GM19463 (cell line): ENCODE measurements around the gene LRRC27.

Experiments used
- ATAC-seq: cut with Tn5 transposase; IDR thresholded peaks from one replicate; pipeline ENCODE4 v1.9.1; 2021; ENCODE audit warnings: mild to moderate bottlenecking, moderate library complexity; ENCODE audit not compliant: unreplicated experiment

Gene LRRC27

DNA sequence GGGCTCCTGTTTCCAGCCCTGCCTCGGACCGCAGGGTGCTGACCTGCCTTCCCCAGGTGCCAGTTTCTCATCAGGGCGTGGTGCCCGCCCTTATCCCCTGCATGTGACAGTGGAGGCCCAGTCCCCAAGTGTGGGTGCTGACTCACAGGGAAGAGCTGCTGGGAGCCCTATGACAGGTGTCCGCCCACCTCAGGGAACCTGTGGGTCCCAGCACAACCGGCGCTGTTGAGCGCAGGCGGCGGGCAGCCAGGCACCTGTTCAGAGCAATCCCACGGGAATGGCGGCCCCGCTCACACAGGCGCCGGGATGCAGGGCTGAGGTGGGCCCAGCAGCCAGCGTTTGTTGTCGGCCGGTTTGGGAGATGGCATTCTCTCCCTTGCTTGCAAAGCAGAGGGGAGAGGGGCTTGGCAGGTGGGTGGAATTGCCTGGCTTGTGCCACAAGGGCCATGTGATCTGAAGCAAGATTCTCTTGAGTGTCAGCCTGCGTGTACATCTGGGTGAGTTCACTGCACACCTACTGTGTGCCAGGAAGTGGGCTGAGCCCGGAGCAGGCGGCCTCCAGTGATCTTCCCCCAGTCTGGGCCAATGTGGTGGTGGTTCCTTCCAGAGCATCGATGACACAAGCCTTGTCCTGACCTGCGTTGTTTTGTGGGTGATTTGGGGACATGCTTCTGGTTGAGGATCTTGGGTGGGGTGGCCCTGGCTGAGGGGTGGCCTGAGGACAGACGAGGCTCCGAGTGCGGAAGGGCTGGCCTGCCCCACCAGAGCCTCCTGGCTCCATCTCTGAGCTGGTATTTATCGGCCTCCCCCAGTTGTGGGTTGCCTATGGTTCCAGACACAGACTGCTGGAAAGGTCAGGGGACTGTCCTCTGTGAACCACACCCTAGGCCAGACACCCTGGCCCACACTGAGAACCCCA, 67.4 kb downstream of the LRRC27 start:
- no peak for ATAC-seq

DNA sequence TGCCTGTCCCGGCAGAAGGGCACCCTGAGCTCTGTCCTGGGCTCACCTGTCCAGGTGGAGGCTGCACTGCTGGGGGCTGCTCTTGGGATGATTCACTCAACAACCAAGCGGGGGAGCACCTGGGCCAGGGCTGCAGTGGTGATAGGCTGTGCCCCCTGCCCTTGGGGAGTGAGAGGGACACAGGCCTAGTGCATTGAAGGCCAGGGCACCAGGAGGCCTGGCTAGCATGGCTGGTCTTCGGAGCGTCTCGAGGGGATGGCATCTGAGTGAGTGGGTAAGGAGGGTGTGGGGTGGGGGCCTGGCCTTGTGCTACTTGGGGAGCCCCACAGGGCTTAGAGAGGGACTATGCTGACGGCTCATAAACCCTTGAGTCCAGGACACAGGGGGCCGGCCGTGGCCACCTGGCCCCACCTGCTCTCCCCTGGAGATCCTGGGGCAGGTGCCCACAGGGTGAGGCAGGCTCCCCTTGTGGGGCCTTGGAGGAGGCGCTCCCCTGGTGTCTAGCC, 68.1 kb downstream of the LRRC27 start:
- ATAC-seq: no peak

DNA sequence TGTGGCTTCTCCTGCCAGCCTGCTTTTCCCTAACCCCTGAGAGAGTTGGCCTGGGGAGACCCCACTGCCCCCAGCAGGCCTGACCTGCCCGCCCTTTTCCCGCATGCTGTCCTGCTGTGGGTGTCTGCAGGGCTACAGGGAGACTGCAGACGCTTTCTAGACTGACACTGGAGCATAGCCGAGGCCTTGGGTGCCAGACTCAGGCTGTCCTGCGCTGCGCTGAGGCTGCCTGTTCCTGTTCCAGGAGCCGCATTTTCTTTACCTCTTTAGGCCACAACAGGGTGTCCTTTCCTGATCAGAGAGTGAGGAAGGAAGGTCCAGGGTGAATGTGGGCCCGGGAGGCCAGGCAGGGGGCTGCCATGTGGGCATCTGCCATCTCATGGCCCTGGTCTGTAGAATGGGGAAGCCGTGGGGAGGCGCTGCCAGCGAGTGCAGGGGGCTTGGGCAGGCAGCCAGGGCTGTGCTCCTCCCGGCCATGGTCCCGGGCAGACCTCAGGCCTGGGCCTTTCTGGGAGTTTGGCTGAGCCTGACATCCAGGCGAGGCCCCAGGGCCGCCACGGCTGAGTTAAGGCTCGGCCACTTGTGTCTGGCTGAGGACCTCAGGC, 68.7 kb downstream of the LRRC27 start:
- ATAC-seq: no peak

DNA sequence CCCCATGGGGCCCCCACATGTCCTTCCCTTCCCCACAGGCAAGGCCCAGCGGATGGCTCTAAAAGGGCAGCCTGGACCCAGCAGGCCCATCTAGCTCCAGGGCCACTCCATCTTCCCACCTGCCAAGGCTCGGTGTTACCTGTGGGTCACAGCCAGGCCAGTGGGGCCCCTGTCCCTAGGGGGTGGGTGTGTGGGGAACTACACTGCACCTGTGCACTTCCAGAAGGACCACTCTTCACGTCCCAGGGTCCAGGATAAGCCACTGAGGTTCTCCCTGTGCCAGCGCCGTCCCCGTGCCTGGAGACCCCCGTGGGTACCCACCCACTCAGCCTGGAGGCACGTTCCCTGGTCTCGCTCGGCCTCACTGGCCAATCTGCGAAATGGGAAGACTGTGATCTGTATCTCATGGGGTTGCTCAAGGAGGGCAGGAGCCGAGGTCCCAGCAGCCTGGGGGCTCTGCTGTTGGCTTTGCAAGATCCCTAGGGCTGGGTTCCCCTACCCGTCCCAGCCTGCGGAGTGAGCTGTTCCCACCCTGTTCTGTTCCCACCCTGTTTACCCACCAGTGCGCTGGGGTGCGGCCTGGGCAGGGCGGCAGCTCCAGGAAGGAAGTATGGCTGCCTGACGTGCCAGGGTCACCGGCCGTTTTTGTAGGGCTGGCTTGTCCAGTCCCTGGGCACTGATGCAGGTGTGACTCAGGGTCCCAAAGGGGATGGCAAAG, 69.6 kb downstream of the LRRC27 start:
- ATAC-seq: no peak

DNA sequence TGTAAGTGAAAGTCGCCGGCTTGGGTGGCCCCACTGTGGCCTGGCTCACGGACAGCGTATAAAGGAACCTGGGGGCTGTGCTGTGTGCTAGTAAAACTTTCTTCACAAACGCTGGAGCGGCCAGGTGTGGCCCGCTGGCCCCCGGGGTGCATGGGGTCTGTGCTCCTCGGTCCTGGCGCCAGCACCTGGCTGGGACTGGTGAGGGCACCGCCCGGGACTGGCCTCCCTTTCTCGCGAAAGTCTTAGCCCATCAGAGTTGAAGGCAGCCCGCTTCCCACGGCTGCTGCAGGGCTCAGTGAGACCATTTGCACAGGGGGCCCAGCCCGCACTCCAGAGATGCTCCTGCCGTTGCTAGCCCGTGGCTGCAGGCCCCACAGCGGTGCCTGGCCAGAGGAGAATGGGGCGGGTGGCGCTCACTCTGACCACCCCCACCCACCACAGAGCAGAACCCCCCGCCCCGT, 70.8 kb downstream of the LRRC27 start:
- no peak for ATAC-seq

DNA sequence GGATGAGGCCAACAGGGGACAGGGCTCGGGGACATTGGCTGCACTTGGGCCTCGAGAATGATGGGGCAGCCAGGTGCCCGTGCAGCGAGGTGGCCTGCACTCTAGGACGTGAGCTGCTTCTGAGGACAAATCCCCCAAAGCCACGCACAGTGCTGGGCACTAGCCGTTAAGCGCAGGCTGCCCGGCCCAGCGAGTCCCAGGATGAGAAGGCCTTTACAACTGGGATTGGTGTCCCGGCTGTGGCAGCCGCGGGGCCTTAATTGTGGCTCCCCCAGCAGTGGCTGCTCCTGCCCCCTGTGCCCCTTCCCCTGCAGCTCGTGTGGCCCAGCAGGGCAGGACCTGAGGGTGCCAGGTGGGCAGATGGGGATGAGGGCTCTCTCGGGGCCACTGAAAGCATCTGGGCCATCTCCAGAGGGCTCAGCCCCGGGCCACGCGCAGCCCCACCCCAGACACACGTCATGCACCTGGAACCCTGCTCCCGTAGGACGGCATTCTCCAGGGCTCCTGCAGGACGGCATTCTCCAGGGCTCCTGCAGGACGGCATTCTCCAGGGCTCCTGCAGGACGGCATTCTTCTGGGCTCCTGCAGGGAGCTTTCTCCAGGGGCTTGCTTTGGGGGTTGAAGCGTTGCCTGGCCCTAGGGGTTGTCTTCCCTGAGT, 71.6 kb downstream of the LRRC27 start:
- ATAC-seq: no peak

DNA sequence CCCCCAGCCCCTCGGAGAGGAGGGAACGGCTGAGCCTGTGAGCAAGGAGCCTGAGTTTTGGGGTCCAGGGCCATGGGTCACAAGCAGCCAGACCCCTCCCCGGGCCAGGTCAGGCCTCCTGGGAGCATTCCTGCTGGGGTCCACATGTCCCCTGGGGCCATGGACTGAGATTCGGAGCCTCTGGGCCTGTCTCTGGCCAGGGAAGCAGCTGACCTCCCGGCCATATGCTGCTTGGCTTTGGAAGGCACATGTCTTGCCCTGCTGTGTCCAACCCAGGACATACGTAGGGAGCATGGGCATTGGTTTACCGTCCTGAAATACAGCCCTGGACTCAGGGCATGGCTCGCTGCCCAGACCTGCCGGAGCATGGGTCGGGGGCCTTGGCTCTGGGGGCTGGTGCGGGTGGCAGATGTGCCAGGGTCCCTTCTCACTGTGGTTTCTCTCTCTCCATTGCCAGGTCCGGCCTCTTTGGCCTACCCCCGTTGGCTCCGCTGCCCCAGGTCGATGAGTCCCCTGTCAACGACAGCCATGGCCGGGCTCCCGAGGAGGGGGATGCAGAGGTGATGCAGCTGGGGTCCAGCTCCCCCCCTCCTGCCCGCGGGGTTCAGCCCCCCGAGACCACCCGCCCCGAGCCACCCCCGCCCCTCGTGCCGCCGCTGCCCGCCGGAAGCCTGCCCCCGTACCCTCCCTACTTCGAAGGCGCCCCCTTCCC, 72.3 kb downstream of the LRRC27 start:
- ATAC-seq: no peak

DNA sequence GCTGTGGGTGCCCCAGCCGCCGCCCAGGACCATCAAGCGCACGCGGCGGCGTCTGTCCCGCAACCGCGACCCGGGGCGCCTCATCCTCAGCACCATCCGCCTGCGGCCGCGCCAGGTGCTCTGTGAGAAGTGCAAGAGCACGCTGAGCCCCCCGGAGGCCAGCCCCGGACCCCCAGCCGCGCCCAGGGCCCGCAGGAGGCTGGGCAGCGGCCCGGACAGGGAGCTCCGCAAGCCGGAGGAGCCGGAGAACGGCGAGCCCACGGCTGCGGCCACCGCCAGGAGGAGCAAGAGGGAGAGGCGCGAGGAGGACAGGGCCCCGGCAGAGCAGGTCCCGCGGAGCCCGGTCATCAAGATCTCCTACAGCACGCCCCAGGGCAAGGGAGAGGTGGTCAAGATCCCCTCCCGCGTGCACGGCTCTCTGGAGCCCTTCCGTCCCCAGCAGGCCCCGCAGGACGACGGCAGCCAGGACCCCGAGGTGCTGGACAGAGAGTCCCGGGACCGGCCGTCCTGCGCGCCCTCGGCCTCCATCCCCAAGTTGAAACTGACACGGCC, 73.0 kb downstream of the LRRC27 start:
- no peak for ATAC-seq

DNA sequence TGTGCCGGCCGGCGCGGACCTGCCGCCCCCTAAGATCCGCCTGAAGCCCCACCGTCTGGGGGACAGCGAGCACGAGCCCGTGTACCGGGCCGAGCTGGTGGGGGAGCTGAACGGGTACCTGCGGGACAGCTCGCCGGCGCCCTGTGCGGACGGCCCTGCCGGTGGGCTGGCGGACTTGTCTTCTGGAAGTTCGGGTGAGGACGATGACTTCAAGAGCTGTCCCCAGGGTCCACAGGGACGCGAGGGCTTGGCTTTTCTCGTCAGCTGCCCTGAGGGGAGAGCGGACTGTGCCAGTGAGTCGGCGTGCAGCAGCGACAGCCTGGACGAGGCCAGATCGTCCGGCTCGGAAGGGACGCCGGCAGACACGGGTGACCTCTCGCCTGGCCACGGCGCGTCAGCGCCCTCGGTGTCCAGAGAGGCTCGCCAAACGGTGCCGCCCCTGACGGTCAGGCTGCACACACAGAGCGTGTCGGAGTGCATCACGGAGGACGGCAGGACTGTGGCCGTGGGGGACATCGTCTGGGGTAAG, 73.5 kb downstream of the LRRC27 start:
- no peak for ATAC-seq

DNA sequence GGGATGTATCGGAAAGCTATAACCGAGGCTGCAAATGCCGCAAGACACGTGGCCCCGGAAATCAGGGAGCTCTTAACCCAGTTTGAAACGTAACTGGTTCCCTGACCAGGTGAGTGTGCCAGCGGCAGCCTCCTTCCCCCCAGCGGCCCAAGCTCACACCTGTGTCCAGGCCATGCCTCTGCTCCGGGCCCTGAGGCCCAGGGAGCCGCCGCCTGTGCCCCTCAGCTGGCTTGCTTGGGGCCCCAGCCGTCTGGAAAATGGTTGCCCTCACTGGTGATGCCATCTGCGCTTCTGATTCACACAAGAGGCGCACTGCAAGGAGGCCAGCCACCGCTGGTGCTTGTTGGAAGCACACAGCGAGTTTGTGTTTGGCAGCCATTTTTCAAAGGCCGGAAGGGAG, 74.2 kb downstream of the LRRC27 start:
- ATAC-seq: no peak

DNA sequence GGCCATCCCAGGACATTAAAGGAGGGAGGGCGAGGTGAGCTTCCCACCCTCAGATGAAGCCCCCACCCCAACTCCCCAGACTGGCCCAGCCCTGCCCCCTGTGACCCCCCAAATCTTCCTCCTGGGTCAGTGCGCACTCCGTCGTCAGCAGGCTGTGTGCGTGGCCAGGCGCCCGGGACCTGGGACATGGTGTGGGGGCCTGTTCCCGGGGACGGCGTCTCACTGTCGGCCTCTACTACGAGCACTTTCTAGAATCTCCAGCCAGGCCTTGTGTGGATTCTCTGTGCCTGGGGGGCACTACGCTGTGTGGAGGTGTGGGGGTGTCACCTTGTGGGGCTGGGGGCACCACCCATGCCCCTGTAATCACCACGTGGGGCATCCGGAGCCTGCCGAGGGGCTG, 74.8 kb downstream of the LRRC27 start:
- no peak for ATAC-seq

DNA sequence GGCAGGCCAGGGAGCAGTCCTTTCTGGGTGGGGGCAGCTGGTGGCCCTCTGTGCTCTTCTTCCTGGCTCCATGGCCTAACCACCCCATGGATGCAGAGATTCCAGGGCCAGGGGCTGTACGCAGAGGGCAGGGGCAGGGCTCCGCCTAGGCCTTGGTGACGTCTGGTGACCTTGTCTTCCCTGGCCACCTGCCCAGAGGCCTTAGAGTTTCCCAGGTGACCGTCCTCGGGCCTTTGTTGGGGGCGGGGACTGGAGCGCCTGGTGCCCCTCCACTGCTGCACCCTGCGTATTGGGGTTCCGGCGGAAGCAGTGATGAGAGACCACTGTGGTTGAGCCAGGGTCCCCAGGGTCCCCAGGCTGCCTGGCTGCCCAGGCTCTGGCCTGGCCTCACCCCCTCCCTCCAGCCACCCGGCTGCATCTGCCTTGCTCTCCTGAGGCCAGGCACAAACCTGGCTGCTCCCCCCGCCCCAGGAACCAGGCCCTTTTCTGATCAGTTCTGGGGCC, 75.3 kb downstream of the LRRC27 start:
- ATAC-seq: no peak

DNA sequence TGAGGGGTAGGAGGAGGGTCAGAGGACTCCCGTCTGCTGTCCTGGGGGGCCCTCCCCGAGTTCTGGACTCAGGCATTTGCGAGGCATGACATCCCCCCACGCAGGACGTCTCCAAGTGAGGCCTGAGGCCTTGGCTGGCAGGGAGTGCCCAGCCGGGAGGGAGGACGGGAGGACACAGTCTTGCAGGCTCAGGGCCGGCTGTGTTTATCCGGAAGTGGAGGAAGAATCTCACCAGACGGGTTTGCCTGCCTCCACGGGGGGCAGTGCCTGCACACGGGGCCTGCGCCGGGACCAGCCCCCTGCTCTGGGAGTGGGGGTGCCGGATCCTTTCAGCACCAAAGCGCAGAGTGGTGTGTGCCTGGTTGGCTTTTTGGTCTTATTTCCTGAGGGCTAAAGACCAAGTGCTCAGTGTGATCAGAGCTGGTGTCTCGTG, 75.9 kb downstream of the LRRC27 start:
- ATAC-seq: no peak

DNA sequence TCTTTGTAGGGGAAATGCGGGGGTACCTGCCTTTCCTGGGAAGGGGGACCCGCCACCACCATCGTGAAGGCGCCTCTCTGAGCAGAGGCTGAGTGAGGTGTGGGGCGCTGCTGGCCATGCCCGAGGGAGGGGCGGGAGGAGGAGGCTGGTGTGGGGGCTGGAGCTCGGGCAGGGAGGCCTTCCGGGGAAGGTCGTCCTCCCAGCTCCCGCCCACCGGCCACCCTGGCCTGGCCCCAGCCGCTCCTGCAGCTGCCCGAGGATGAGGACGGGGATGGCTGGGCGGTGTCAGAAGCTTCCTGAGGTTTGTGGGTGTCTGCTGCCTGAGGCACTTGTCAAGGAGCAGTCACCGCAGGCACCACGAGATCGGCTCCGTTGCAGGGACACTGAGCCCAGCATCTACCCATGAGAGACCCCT, 76.4 kb downstream of the LRRC27 start:
- ATAC-seq: no peak

DNA sequence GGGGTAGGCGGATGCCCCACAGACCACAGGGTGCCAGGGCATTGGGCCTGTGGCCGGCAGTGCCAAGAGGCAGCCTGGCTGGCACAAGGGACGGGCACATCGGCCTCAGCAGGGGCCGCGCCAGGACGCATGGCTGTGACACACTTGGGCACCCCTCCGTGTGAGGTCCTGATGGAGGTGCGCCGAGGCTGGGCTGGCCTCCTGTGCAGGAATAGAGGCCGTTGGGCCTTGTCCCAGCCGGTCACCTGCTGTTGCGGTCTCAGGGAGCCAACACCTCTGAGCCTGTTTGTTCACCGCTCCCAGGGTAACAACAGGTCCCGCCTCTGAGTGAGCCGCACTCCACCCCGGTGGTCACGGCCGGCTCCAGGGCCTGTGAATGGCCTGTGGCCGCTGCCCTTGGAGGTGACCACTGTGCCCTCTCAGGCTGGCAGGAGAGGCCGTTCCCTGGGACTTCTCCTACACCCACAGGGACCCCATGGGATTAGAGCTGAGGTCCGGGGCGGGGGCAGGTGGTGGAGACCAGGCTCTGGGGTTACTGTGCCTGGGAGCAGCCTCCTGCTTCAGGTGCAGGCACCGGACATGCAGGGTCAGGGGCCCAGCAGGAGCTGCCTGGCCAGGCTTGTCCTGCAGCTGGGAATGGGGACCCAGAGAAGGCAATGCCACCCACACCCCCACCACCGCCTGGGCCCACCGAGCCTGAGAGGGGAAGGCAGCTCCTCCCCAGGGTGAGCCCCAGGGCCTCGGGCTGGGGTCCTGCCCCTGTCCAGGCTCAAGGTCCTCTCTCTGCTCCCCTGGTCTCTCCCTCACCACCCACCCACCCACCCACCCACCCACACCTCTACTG, 77.1 kb downstream of the LRRC27 start:
- no peak for ATAC-seq

DNA sequence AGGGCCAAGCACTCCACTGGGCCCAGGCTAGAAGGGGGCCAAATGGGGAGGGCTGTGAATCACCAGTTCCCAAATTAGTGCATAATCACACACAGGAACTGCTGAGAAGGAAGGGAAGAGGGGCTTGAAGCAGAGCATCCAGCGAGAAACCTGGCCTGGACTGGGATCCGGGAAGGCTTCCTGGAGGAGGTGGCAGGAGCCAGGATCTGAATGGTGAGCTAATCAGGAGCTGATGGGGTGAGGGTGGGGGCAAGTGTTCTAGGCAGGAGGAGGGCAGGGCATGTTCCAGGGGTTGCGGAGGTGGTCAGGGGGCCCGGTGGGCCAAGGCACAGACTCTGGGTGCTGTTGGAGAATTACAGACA, 77.7 kb downstream of the LRRC27 start:
- no peak for ATAC-seq

DNA sequence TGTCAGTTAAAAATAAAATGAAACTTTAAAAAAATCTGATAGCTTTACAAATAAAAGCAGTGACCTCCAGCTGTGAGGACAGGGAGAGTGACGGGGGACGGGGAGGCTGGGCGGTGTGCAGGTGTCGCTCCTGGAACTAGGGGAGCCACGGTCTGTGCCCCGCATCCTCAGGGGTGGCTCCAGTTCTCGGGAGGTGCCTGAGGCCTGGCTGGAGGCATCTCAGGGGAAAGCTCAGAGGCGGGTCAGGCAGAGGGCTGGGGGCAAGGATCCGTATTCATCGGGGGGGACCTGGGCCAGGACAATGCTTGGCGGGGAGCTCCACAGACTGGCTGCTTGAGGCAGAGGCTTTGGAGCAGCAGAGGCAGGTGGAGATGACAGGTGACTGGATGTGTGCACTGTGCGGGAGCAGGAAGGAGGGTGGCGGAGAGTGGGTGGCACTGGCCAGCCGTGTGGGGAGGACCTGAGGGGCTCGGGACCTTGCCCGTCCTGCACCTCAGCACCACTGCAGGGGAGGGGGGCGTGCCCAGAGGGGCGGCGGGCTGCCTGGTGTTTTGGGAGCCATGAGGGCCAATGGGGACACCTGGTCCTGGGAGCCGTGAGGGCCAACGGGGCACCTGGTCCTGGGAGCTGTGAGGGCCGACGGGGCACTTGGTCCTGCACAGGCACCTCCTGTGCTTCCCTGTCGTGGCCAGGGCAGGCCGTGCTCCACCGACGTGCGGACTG, 78.2 kb downstream of the LRRC27 start:
- ATAC-seq: no peak
